ENCODE measurements around the gene ITPR1.

The ITPR1 gene

DNA sequence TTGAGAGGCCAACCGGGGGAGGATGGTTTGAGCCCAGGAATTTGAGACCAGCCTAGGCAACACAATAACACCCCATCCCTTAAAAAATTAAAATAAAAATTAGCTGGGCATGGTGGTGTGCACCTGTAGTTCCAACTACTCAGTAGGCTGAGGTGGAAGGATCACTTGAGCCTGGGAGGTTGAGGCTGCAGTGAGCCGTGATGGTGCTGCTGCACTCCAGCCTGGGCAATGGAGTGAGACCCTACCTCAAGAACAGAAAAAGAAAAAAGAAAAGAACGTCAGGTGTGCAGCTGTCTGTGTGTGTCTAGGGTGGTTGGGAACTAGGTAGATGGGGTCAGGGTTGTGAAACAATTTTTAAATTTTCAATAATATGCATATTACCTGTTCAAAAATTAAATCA is 389.9 kb downstream of the ITPR1 start:
- no peak overlapping the region for H3K27ac ChIP-seq
- CTCF ChIA-PET = no interaction called here
- TF ChIP-seq, protein P1, sequence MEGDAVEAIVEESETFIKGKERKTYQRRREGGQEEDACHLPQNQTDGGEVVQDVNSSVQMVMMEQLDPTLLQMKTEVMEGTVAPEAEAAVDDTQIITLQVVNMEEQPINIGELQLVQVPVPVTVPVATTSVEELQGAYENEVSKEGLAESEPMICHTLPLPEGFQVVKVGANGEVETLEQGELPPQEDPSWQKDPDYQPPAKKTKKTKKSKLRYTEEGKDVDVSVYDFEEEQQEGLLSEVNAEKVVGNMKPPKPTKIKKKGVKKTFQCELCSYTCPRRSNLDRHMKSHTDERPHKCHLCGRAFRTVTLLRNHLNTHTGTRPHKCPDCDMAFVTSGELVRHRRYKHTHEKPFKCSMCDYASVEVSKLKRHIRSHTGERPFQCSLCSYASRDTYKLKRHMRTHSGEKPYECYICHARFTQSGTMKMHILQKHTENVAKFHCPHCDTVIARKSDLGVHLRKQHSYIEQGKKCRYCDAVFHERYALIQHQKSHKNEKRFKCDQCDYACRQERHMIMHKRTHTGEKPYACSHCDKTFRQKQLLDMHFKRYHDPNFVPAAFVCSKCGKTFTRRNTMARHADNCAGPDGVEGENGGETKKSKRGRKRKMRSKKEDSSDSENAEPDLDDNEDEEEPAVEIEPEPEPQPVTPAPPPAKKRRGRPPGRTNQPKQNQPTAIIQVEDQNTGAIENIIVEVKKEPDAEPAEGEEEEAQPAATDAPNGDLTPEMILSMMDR (conservative IDR thresholded peaks at IDR 0.05; ENCODE audit: low read depth) = no peak
- no peak for DNase-seq (ENCODE audit: low spot score)
- POLR2A ChIA-PET (ENCODE audit: low non-redundant PET) = no interaction called here

- CTCF ChIA-PET = no interaction called here
- TF ChIP-seq, protein P1 (conservative IDR thresholded peaks at IDR 0.05; ENCODE audit: low read depth) = no peak
- no peak overlapping the region for H3K27ac ChIP-seq
- no peak for DNase-seq (ENCODE audit: low spot score)
- POLR2A ChIA-PET (ENCODE audit: low non-redundant PET) = no interaction called here
These were observed 391.7 kb downstream of the ITPR1 start for GRCh38 chr3:4884888-4885287.

DNA sequence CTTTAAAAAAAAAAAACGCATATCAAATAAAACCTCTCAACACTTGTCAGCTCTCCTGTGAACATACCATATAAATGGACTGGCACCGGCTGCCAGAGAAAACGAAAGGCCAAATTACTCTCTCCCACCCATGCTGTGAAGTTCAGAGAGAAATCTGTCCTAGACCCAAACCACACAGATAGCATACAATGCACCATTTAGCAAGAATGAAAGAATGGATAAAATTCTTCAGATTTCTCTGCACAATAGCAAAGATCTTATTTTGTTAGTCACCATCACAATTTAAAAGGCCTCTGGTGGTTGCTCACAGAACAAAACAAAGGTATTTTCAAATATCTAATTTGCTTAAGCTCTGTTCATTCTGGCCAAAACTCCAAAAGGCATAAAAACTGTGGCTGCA is 392.2 kb downstream of the ITPR1 start:
- H3K27ac ChIP-seq = no peak overlapping the region

DNA sequence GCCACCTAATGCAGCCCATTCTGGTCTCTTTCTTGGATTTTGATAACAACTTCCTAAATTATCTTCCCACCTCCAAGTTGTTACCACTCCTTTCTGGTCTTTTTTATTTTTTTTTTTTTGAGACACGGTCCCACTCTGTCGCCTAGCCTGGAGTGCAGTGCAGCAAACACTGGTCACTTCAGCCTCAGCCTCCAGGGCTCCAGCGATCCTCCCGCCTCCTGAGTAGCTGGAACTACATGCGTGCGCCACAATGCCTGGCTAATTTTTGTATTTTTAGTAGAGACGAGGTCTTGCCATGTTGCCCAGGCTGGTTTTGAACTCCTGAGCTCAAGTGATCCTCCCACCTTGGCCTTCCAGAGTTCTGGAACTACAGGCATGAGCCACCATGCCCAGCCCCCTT is 393.3 kb downstream of the ITPR1 start:
- CTCF ChIA-PET = no interaction called here
- TF ChIP-seq, protein P1 (conservative IDR thresholded peaks at IDR 0.05; ENCODE audit: low read depth) = no peak
- POLR2A ChIA-PET (ENCODE audit: low non-redundant PET) = no interaction called here
- no peak for DNase-seq (ENCODE audit: low spot score)
- no peak overlapping the region for H3K27ac ChIP-seq

More for the DNA sequence above, 392.2 kb downstream of the ITPR1 start:
- DNase-seq (ENCODE audit: low spot score) = no peak
- ChIA-PET POLR2A (ENCODE audit: low non-redundant PET) (no interaction called here), CTCF (interaction anchor here (0.6 kb wide), 1 partner anchor 142 kb away, joined by 5 read pairs; no protein-coding TSS in a partner anchor)
- TF ChIP-seq, protein P1 (conservative IDR thresholded peaks at IDR 0.05; ENCODE audit: low read depth) = no peak

DNA sequence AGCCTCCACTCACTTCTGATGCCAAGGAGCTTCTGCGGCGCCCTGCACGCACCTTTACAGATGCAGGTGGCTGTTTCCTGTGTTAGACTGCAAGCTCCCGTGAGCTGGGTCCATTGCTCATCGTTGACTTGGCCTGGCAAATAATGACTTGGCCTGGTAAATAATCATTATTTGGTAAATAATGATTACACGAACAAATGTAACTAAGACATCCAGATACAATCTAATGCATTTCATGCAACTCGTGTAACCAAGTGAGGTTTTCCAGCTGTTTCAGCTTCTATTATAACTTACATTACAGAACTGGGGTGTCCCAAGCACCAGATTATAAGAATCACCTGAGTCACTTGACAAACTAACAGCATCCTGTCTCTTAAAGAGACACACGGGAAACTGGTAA is 394.0 kb downstream of the ITPR1 start:
- DNase-seq (ENCODE audit: low spot score) = no peak
- TF ChIP-seq, protein P1 (conservative IDR thresholded peaks at IDR 0.05; ENCODE audit: low read depth) = no peak
- no peak overlapping the region for H3K27ac ChIP-seq
- ChIA-PET POLR2A (ENCODE audit: low non-redundant PET) (no interaction called here), CTCF (no interaction called here)

GRCh38 chr3:4888913-4889846 is 396.0 kb downstream of the ITPR1 start:
- POLR2A ChIA-PET (ENCODE audit: low non-redundant PET) = no interaction called here

More at GRCh38 chr3:4888913-4889846, 396.0 kb downstream of the ITPR1 start:
- no peak for DNase-seq (ENCODE audit: low spot score)
- TF ChIP-seq, protein P1 (conservative IDR thresholded peaks at IDR 0.05; ENCODE audit: low read depth) = no peak
- CTCF ChIA-PET = no interaction called here
- no peak overlapping the region for H3K27ac ChIP-seq
